ENCODE measurements around the gene MYT1.

MYT1 gene

DNA sequence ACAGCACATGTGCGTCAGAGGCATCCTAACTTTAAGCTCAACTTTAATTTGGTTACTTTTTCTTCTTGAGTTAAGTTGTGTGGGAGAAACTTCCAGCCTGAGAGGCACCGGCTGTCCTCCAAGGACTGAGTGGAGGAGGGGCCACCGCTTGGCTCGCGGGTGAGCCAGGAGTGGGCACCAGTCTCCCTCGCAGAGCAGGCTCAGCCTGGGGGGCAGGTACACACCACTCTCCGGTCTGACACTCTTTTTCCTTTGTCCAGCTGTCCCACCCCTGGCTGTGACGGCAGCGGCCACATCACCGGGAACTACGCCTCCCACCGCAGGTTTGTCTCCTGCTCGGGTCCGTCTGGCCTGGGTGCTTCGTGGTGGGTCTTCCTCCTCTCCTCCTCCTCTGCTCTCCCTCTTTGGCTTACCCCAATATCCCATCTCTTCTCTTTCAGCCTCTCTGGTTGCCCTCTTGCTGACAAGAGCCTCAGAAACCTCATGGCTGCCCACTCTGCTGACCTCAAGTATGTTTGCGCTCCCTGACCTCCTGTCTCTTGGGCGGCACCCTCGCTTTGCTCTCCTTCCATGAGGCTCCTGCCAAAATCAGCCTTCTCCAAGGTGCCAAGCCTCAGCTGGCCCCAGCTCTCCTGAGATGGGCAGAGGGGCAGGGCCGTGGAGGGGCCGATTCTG is 58.7 kb downstream of the MYT1 start:
- Histone ChIP-seq H3K27me3 (ENCODE audit: control insufficient read depth in 3 of 3, insufficient read depth in 3 of 3, low read depth in 1 of 3, low read length in 3 of 3) (peaks cover 0 to 42% (median 0%) of the 10 kb centered on the region in 3 experiments), H3K9me3 (replicated peaks in 1 of 2; ENCODE audit: control insufficient read depth in 2 of 2, insufficient read depth in 1 of 2, low read depth in 1 of 2, low read length in 2 of 2) (no peaks in the 10 kb centered on the region), H2AFZ (ENCODE audit: low read length) (peak overlapping the region; percentile 90), H3K4me3 (ENCODE audit: low read length in 2 of 2) (no peak overlapping the region), H2AK5ac (ENCODE audit: low read depth, low read length) (peak overlapping the region; percentile 82), H3K14ac (ENCODE audit: low read length) (no peak overlapping the region), H3K4ac (ENCODE audit: low read length) (peak overlapping the region; percentile 66), H3K36me3 (replicated peaks in 1 of 2; ENCODE audit: control insufficient read depth in 2 of 2, insufficient read depth in 2 of 2, low read length in 2 of 2) (no peaks in the 10 kb centered on the region), H4K8ac (ENCODE audit: low read depth, low read length) (no peak overlapping the region), H3K4me1 (ENCODE audit: control insufficient read depth in 2 of 2, insufficient read depth in 1 of 2, low read depth in 1 of 2, low read length in 2 of 2) (peaks cover 18 to 27% of the 10 kb centered on the region in 2 donors), H2BK5ac (ENCODE audit: low read length) (peak overlapping the region; percentile 88), H3K4me2 (ENCODE audit: insufficient read depth, low read length, poor library complexity, severe bottlenecking) (no peak overlapping the region), H3K9ac (ENCODE audit: low read depth, low read length, poor library complexity) (peak overlapping the region; percentile 55), H2BK12ac (ENCODE audit: low read length) (peak overlapping the region; percentile 78), H2BK15ac (ENCODE audit: low read length) (peak overlapping the region; percentile 96), H3K23ac (ENCODE audit: low read depth, low read length, poor library complexity) (peak overlapping the region; percentile 75), H3K27ac (replicated peaks; ENCODE audit: low read length) (no peak overlapping the region), H4K91ac (ENCODE audit: low read depth, low read length, poor library complexity) (peak overlapping the region; percentile 61), H3K79me1 (ENCODE audit: low read depth, low read length) (no peaks in the 10 kb centered on the region), H2BK120ac (ENCODE audit: low read depth, low read length) (peak overlapping the region; percentile 54), H3K18ac (ENCODE audit: low read length) (peak overlapping the region; percentile 92)
- no CpG with 5 or more reads among the region's 20 CpGs for WGBS, 2 donors (ENCODE audit: extremely low coverage in 2 of 2, insufficient read length in 2 of 2, insufficient replicate concordance in 1 of 2)
- no peak for DNase-seq (ENCODE audit: low spot score)

DNA sequence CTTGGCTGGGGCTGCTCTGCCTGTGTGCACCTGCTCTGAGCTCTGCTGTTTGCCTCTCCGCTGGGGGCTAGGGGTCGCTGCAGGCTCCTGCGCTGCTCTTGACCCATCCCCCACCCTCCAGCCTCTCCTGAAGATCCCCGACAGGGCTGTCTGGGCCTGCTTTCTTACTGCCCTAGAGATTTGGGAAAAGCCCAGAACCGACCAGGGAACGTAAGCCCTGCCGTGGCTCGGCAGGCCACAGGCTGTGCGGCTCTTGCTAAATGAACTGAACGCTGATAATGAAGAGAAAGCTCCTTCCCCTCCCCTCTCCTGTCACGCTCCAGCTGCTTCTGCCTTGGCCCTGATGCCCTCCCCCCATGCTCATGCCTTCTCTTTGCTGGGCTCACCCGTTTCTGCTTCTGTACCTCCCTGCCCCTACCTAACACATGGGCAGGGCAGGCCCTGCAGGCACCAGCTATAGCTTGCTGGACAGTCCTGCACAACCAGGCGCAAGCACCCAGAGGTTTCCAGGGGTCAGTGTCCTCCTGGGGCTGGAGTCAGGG is 59.3 kb downstream of the MYT1 start:
- H3K4ac ChIP-seq (ENCODE audit: low read length) = peak overlapping the region; percentile 46
- H3K4me1 ChIP-seq (ENCODE audit: control insufficient read depth in 2 of 2, insufficient read depth in 1 of 2, low read depth in 1 of 2, low read length in 2 of 2) = peaks cover 18 to 27% of the 10 kb centered on the region in 2 donors
- H4K91ac ChIP-seq (ENCODE audit: low read depth, low read length, poor library complexity) = peak overlapping the region; percentile 68
- DNase-seq (ENCODE audit: low spot score) = peak; percentile 63
- peak overlapping the region; percentile 39 for H3K14ac ChIP-seq (ENCODE audit: low read length)
- peak overlapping the region; percentile 52 for H4K8ac ChIP-seq (ENCODE audit: low read depth, low read length)
- peak overlapping the region; percentile 78 for H2BK12ac ChIP-seq (ENCODE audit: low read length)
- H3K27me3 ChIP-seq (ENCODE audit: control insufficient read depth in 3 of 3, insufficient read depth in 3 of 3, low read depth in 1 of 3, low read length in 3 of 3) = peaks cover 0 to 47% (median 0%) of the 10 kb centered on the region in 3 experiments
- peak overlapping the region; percentile 31 for H3K4me2 ChIP-seq (ENCODE audit: insufficient read depth, low read length, poor library complexity, severe bottlenecking)
- H3K18ac ChIP-seq (ENCODE audit: low read length) = peak overlapping the region; percentile 95
- peak overlapping the region; percentile 90 for H2AFZ ChIP-seq (ENCODE audit: low read length)
- peak overlapping the region; percentile 96 for H2BK15ac ChIP-seq (ENCODE audit: low read length)
- no peak overlapping the region for H3K4me3 ChIP-seq (ENCODE audit: low read length in 2 of 2)
- no peaks in the 10 kb centered on the region for H3K9me3 ChIP-seq (replicated peaks in 1 of 2; ENCODE audit: control insufficient read depth in 2 of 2, insufficient read depth in 1 of 2, low read depth in 1 of 2, low read length in 2 of 2)
- no peak overlapping the region for H2BK120ac ChIP-seq (ENCODE audit: low read depth, low read length)
- H3K27ac ChIP-seq (replicated peaks; ENCODE audit: low read length) = peak overlapping the region; percentile 63
- H3K23ac ChIP-seq (ENCODE audit: low read depth, low read length, poor library complexity) = peak overlapping the region; percentile 3
- H2BK5ac ChIP-seq (ENCODE audit: low read length) = peak overlapping the region; percentile 88
- no peaks in the 10 kb centered on the region for H3K79me1 ChIP-seq (ENCODE audit: low read depth, low read length)
- WGBS, 2 donors (ENCODE audit: extremely low coverage in 2 of 2, insufficient read length in 2 of 2, insufficient replicate concordance in 1 of 2) = no CpG with 5 or more reads among the region's 13 CpGs
- H3K36me3 ChIP-seq (replicated peaks in 1 of 2; ENCODE audit: control insufficient read depth in 2 of 2, insufficient read depth in 2 of 2, low read length in 2 of 2) = no peaks in the 10 kb centered on the region
- peak overlapping the region; percentile 71 for H3K9ac ChIP-seq (ENCODE audit: low read depth, low read length, poor library complexity)
- H2AK5ac ChIP-seq (ENCODE audit: low read depth, low read length) = peak overlapping the region; percentile 82

DNA sequence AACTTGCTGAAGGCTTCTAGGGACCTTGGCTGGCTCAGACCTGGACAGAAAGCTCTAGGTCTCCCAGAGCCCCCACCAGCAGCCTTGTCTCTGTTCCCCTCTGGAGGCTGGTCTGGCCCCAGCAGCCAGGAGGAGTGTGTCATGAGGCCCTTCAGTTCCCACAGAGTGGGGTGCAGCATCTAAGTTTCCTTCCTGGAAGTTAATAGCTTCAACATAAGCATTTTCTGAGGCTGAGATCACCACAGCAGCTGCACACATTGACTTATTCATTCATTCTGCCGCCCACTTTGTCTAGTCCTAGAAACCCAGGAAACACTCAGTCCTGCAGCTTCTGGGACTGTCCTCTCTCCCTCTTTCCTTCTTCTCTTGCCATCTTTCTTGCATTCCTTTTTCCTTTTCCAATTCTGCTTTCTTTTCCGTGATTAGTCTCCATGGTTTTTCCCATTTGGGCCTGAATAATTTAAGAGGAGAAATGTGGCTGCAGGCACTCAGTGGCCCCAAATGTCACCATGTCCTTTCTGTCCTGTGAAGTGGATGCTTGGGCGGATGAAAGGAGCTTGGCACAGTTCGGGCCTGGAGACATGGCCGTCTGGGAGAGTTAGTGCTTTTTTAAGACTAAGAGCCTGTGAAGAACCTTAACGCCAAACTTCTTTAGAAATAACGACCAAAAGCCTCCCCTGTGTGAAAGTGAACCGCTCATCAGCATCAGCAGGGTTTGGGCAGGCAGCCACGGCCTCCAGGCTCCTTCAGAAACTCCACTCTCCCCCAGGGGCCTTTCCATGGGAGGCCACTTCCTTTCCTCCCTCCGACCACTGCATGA is 60.3 kb downstream of the MYT1 start:
- no peak overlapping the region for H3K9ac ChIP-seq (ENCODE audit: low read depth, low read length, poor library complexity)
- H3K27me3 ChIP-seq (ENCODE audit: control insufficient read depth in 3 of 3, insufficient read depth in 3 of 3, low read depth in 1 of 3, low read length in 3 of 3) = peaks cover 0 to 49% (median 0%) of the 10 kb centered on the region in 3 experiments
- no peak overlapping the region for H3K4me2 ChIP-seq (ENCODE audit: insufficient read depth, low read length, poor library complexity, severe bottlenecking)
- WGBS, 2 donors (ENCODE audit: extremely low coverage in 2 of 2, insufficient read length in 2 of 2, insufficient replicate concordance in 1 of 2) = no CpG with 5 or more reads among the region's 10 CpGs
- peak overlapping the region; percentile 51 for H2AK5ac ChIP-seq (ENCODE audit: low read depth, low read length)
- peak overlapping the region; percentile 22 for H2BK15ac ChIP-seq (ENCODE audit: low read length)
- peaks cover 18 to 27% of the 10 kb centered on the region in 2 donors for H3K4me1 ChIP-seq (ENCODE audit: control insufficient read depth in 2 of 2, insufficient read depth in 1 of 2, low read depth in 1 of 2, low read length in 2 of 2)
- peak overlapping the region; percentile 26 for H2BK12ac ChIP-seq (ENCODE audit: low read length)
- no peak for DNase-seq (ENCODE audit: low spot score)
- H3K4me3 ChIP-seq (ENCODE audit: low read length in 2 of 2) = no peak overlapping the region
- peak overlapping the region; percentile 95 for H3K18ac ChIP-seq (ENCODE audit: low read length)
- H2BK5ac ChIP-seq (ENCODE audit: low read length) = peak overlapping the region; percentile 88
- no peak overlapping the region for H3K4ac ChIP-seq (ENCODE audit: low read length)
- H4K8ac ChIP-seq (ENCODE audit: low read depth, low read length) = no peak overlapping the region
- no peaks in the 10 kb centered on the region for H3K9me3 ChIP-seq (replicated peaks in 1 of 2; ENCODE audit: control insufficient read depth in 2 of 2, insufficient read depth in 1 of 2, low read depth in 1 of 2, low read length in 2 of 2)
- H4K91ac ChIP-seq (ENCODE audit: low read depth, low read length, poor library complexity) = no peak overlapping the region
- no peaks in the 10 kb centered on the region for H3K36me3 ChIP-seq (replicated peaks in 1 of 2; ENCODE audit: control insufficient read depth in 2 of 2, insufficient read depth in 2 of 2, low read length in 2 of 2)
- H3K27ac ChIP-seq (replicated peaks; ENCODE audit: low read length) = no peak overlapping the region
- peak overlapping the region; percentile 3 for H3K23ac ChIP-seq (ENCODE audit: low read depth, low read length, poor library complexity)
- no peaks in the 10 kb centered on the region for H3K79me1 ChIP-seq (ENCODE audit: low read depth, low read length)
- H2AFZ ChIP-seq (ENCODE audit: low read length) = no peak overlapping the region
- no peak overlapping the region for H3K14ac ChIP-seq (ENCODE audit: low read length)
- H2BK120ac ChIP-seq (ENCODE audit: low read depth, low read length) = no peak overlapping the region

DNA sequence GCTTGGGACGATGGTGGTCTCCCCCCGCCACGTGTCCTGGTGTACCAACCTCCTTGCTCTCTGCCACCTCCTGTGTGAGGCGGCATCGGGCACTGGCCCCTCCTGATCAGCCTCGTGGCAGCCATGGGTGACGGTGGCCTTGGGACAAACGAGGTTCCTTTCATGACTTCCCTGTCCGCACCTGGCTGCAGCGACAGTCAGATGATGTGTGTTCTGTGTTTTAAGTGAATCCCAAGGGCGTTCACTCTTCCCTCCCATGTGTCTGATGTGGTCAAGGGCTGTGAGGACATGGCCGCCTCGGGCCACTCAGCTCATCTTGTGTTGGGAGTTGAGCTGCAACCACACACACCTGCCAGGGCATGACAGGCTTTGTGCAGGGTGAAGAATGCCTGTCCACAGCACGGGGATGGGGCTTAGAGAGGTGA is 60.9 kb downstream of the MYT1 start:
- Histone ChIP-seq H3K36me3 (replicated peaks in 1 of 2; ENCODE audit: control insufficient read depth in 2 of 2, insufficient read depth in 2 of 2, low read length in 2 of 2) (no peaks in the 10 kb centered on the region), H3K14ac (ENCODE audit: low read length) (no peak overlapping the region), H3K27ac (replicated peaks; ENCODE audit: low read length) (no peak overlapping the region), H2AK5ac (ENCODE audit: low read depth, low read length) (peak overlapping the region; percentile 51), H3K18ac (ENCODE audit: low read length) (no peak overlapping the region), H4K91ac (ENCODE audit: low read depth, low read length, poor library complexity) (no peak overlapping the region), H3K9ac (ENCODE audit: low read depth, low read length, poor library complexity) (no peak overlapping the region), H2AFZ (ENCODE audit: low read length) (no peak overlapping the region), H2BK120ac (ENCODE audit: low read depth, low read length) (no peak overlapping the region), H3K4me1 (ENCODE audit: control insufficient read depth in 2 of 2, insufficient read depth in 1 of 2, low read depth in 1 of 2, low read length in 2 of 2) (peaks cover 18 to 24% of the 10 kb centered on the region in 2 donors), H4K8ac (ENCODE audit: low read depth, low read length) (no peak overlapping the region), H2BK5ac (ENCODE audit: low read length) (no peak overlapping the region), H3K9me3 (replicated peaks in 1 of 2; ENCODE audit: control insufficient read depth in 2 of 2, insufficient read depth in 1 of 2, low read depth in 1 of 2, low read length in 2 of 2) (no peaks in the 10 kb centered on the region), H2BK12ac (ENCODE audit: low read length) (peak overlapping the region; percentile 26), H3K27me3 (ENCODE audit: control insufficient read depth in 3 of 3, insufficient read depth in 3 of 3, low read depth in 1 of 3, low read length in 3 of 3) (peaks cover 0 to 47% (median 0%) of the 10 kb centered on the region in 3 experiments), H3K23ac (ENCODE audit: low read depth, low read length, poor library complexity) (no peak overlapping the region), H3K4me2 (ENCODE audit: insufficient read depth, low read length, poor library complexity, severe bottlenecking) (no peak overlapping the region), H3K4ac (ENCODE audit: low read length) (no peak overlapping the region), H3K4me3 (ENCODE audit: low read length in 2 of 2) (no peak overlapping the region), H3K79me1 (ENCODE audit: low read depth, low read length) (no peaks in the 10 kb centered on the region), H2BK15ac (ENCODE audit: low read length) (peak overlapping the region; percentile 22)
- no peak for DNase-seq (ENCODE audit: low spot score)
- WGBS, 2 donors (ENCODE audit: extremely low coverage in 2 of 2, insufficient read length in 2 of 2, insufficient replicate concordance in 1 of 2) = no CpG with 5 or more reads among the region's 14 CpGs
